NT2/D1 (cell line): ENCODE data around the gene PDE8A.

Experiments used
- SUZ12 ChIP-seq: IDR thresholded peaks from 2 replicates; pipeline ENCODE4 v1.6.1; 2011; ENCODE audit not compliant: insufficient read length, insufficient read depth; ENCODE audit errors: extremely low read depth
- YY1 ChIP-seq: IDR thresholded peaks from 2 replicates; pipeline ENCODE4 v1.6.1; 2011; ENCODE audit not compliant: insufficient read length, insufficient read depth

- TF ChIP-seq YY1 (no peak), SUZ12 (no peak)
Observed at GRCh38 chr15:85022860-85023403, 41.3 kb downstream of the PDE8A start.
